Measurements from ENCODE around the gene LYSET. TPM values are rescaled to one million over a fixed set of nuclear protein-coding genes. Genes with fewer than 3 reads are reported as not detected.

The LYSET gene
- polyA plus RNA-seq, 1 experiment = 15.6 TPM

DNA sequence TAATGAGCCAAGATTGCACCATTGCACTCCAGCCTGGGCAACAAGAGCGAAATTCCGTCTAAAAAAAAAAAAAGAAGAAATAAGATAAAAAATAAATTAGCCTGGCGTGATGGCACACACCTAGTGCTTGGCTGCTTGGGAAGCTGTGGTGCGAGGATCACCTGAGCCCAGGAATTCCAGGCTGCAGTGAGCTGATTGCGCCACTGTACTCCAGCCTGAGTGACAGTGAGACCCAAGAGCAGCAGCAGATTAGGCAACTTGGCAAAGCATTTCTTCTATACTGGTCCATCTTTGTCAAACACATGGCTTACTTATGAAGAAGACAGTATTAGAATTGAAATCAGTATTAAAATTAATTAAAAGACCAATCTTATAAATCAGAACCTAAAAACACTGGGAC lies 15.4 kb downstream of the LYSET start:
- Histone ChIP-seq H3K4me3 (ENCODE audit: low read depth, low read length) (no peak overlapping the region), H3K27me3 (ENCODE audit: control insufficient read depth, insufficient read depth, low read length) (no peaks in the 10 kb centered on the region), H3K27ac (ENCODE audit: low read depth, low read length) (no peak overlapping the region), H3K9me3 (ENCODE audit: control insufficient read depth, insufficient read depth, low read length) (no peaks in the 10 kb centered on the region)
- no peak for DNase-seq (ENCODE audit: low read depth, low spot score)
- CTCF ChIA-PET = no interaction called here
- POLR2A ChIA-PET = no interaction called here
- TF ChIP-seq, protein P1, sequence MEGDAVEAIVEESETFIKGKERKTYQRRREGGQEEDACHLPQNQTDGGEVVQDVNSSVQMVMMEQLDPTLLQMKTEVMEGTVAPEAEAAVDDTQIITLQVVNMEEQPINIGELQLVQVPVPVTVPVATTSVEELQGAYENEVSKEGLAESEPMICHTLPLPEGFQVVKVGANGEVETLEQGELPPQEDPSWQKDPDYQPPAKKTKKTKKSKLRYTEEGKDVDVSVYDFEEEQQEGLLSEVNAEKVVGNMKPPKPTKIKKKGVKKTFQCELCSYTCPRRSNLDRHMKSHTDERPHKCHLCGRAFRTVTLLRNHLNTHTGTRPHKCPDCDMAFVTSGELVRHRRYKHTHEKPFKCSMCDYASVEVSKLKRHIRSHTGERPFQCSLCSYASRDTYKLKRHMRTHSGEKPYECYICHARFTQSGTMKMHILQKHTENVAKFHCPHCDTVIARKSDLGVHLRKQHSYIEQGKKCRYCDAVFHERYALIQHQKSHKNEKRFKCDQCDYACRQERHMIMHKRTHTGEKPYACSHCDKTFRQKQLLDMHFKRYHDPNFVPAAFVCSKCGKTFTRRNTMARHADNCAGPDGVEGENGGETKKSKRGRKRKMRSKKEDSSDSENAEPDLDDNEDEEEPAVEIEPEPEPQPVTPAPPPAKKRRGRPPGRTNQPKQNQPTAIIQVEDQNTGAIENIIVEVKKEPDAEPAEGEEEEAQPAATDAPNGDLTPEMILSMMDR (IDR thresholded peaks at IDR 0.05; ENCODE audit: low read depth, low read length) = no peak

- POLR2A ChIA-PET = no interaction called here
- Histone ChIP-seq H3K4me3 (ENCODE audit: low read depth, low read length) (no peak overlapping the region), H3K27me3 (ENCODE audit: control insufficient read depth, insufficient read depth, low read length) (no peaks in the 10 kb centered on the region), H3K9me3 (ENCODE audit: control insufficient read depth, insufficient read depth, low read length) (no peaks in the 10 kb centered on the region), H3K27ac (ENCODE audit: low read depth, low read length) (no peak overlapping the region)
- DNase-seq (ENCODE audit: low read depth, low spot score) = no peak
- CTCF ChIA-PET = no interaction called here
- TF ChIP-seq, protein P1 (IDR thresholded peaks at IDR 0.05; ENCODE audit: low read depth, low read length) = no peak
These were observed 16.1 kb downstream of the LYSET start for GRCh38 chr14:93201155-93201704.

DNA sequence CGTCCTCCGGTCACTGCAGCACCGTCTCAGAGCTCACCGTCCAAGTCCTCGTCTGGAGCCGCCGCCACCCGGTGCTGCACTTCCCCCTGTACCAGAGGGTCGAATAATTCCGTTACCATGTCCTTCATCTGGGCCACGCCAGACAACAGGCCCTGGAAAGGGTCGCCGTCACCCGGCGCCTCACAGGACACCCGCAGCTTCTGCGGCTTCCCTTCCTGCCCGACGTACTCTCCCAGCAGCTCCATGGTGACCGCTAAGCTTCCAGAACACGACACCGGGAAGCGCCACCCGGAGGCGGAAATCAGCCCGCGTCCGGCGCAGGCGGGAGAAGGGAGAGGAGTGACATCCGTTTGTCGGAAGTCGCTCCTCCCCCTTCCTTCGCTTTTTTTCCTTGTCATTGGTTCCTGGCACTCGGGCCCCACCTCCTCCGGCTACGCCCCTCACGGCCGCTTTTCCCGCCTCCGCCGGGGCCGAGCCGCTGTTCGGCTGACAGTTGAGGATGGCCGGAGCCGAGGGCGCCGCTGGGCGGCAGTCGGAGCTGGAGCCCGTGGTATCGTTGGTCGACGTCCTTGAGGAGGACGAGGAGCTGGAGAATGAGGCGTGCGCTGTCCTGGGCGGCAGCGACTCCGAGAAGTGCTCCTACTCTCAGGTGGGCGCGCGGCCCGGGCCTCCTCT lies 21.8 kb downstream of the LYSET start, which contains the start of the genes GON7 and UBR7:
TSS of gene GON7 (minus strand) at position 273 of the 675 bp plus-strand sequence. CDS start at position 245, 28 bp downstream.
TSS of gene UBR7 (plus strand) at position 464 of the 675 bp plus-strand sequence. CDS start at position 500, 36 bp downstream.
- DNase-seq (ENCODE audit: low read depth, low spot score) = peak; percentile 89
- ChIA-PET CTCF (interaction anchor here (0.6 to 3.6 kb wide), 32 partner anchors 9 to 642 kb away, joined by 3 to 19 read pairs (median 6); partner anchors contain the start of genes LYSET and MOAP1), POLR2A (interaction anchor here (1.1 to 2.1 kb wide), 2 partner anchors 22 to 25 kb away, joined by 3 to 12 read pairs; partner anchors contain the start of genes LYSET and MOAP1)
- H3K27ac ChIP-seq (ENCODE audit: low read depth, low read length) = peak within 1 kb of the TSS; percentile 39
- H3K4me3 ChIP-seq (ENCODE audit: low read depth, low read length) = peak within 1 kb of the TSS; percentile 88
- TF ChIP-seq, protein P1 (IDR thresholded peaks at IDR 0.05; ENCODE audit: low read depth, low read length) = peak; percentile 41
- H3K9me3 ChIP-seq (ENCODE audit: control insufficient read depth, insufficient read depth, low read length) = peaks cover 2% of the 10 kb centered on the region; the same call in 1 of the 2 replicates
- H3K27me3 ChIP-seq (ENCODE audit: control insufficient read depth, insufficient read depth, low read length) = no peaks in the 10 kb centered on the region

- ChIA-PET POLR2A (interaction anchor here (1.1 to 2.1 kb wide), 2 partner anchors 23 to 24 kb away, joined by 3 to 12 read pairs; partner anchors contain the start of genes LYSET and MOAP1), CTCF (interaction anchor here (0.6 to 3.6 kb wide), 30 partner anchors 8 to 683 kb away, joined by 3 to 19 read pairs (median 6); partner anchors contain the start of genes LYSET and MOAP1)
- Histone ChIP-seq H3K9me3 (ENCODE audit: control insufficient read depth, insufficient read depth, low read length) (peaks cover 2% of the 10 kb centered on the region; the same call in 1 of the 2 replicates), H3K27me3 (ENCODE audit: control insufficient read depth, insufficient read depth, low read length) (no peaks in the 10 kb centered on the region), H3K27ac (ENCODE audit: low read depth, low read length) (no peak overlapping the region), H3K4me3 (ENCODE audit: low read depth, low read length) (peak overlapping the region; percentile 88)
- no peak for DNase-seq (ENCODE audit: low read depth, low spot score)
- TF ChIP-seq, protein P1 (IDR thresholded peaks at IDR 0.05; ENCODE audit: low read depth, low read length) = peak; percentile 54
These were observed 22.6 kb downstream of the LYSET start for GRCh38 chr14:93207468-93208308.

All from AG04450 (cell line).